ENCODE results near the gene TGIF1.
A peak's percentile ranks its signal among the peaks of the same experiment; 100 is the strongest.

- TF ChIP-seq, protein P1, sequence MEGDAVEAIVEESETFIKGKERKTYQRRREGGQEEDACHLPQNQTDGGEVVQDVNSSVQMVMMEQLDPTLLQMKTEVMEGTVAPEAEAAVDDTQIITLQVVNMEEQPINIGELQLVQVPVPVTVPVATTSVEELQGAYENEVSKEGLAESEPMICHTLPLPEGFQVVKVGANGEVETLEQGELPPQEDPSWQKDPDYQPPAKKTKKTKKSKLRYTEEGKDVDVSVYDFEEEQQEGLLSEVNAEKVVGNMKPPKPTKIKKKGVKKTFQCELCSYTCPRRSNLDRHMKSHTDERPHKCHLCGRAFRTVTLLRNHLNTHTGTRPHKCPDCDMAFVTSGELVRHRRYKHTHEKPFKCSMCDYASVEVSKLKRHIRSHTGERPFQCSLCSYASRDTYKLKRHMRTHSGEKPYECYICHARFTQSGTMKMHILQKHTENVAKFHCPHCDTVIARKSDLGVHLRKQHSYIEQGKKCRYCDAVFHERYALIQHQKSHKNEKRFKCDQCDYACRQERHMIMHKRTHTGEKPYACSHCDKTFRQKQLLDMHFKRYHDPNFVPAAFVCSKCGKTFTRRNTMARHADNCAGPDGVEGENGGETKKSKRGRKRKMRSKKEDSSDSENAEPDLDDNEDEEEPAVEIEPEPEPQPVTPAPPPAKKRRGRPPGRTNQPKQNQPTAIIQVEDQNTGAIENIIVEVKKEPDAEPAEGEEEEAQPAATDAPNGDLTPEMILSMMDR (IDR thresholded peaks at IDR 0.05) = peak in 4 of 6 experiments; percentile 36 to 56 (median 44)
- no peak for TF ChIP-seq POLR2A (IDR thresholded peaks at IDR 0.05)
Measured at GRCh38 chr18:3481696-3482210, 31.8 kb downstream of the TGIF1 start.

Measured in Peyer's patch (tissue), 4 donors.